ENCODE results near the gene GNAI1. TPM values are rescaled to one million over a fixed set of nuclear protein-coding genes. Genes with fewer than 3 reads are reported as not detected.

The GNAI1 gene
- total RNA-seq, 6 experiments from 2014 or later: 10.9 to 21.5 (median 16.5) TPM

DNA sequence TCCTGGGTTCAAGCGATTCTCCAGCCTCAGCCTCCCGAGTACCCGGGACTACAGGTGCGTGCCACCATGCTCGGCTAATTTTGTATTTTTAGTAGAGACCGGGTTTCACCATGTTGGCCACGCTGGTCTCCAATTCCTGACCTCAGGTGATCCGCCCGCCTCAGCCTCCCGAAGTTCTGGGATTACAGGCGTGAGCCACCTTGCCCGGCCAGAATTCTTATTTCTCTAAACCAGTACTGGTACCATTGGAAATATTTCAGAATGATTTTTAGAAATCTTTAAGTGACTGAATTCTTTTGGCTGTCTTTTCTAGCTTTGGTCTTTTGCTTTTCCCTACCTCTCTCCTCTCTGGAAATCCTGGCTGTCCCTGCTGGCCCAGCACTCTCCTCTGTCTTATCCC lies 2.8 kb downstream of the GNAI1 start:
- TF ChIP-seq POLR2A (IDR thresholded peaks at IDR 0.05): no peak
- TF ChIP-seq, protein P1, sequence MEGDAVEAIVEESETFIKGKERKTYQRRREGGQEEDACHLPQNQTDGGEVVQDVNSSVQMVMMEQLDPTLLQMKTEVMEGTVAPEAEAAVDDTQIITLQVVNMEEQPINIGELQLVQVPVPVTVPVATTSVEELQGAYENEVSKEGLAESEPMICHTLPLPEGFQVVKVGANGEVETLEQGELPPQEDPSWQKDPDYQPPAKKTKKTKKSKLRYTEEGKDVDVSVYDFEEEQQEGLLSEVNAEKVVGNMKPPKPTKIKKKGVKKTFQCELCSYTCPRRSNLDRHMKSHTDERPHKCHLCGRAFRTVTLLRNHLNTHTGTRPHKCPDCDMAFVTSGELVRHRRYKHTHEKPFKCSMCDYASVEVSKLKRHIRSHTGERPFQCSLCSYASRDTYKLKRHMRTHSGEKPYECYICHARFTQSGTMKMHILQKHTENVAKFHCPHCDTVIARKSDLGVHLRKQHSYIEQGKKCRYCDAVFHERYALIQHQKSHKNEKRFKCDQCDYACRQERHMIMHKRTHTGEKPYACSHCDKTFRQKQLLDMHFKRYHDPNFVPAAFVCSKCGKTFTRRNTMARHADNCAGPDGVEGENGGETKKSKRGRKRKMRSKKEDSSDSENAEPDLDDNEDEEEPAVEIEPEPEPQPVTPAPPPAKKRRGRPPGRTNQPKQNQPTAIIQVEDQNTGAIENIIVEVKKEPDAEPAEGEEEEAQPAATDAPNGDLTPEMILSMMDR (IDR thresholded peaks at IDR 0.05): no peak
- no peak for ATAC-seq
- no peak overlapping the region for H3K4me3 ChIP-seq
- 57% methylated on average over 6 of the region's 12 CpGs for WGBS (ENCODE audit: insufficient coverage, low coverage, low lambda C conversion rate, missing lambda C conversion rate)
- intact Hi-C loops (cut with DNase I): loop anchor here in 1 of 2 donors (10.0 kb wide), 1 partner anchor 247 kb away; no protein-coding TSS in a partner anchor
- H3K36me3 ChIP-seq: no peaks in the 10 kb centered on the region
- peak overlapping the region in 1 of 3 donors; percentile 5 for H3K27ac ChIP-seq
- no peak for DNase-seq
- H3K9me3 ChIP-seq: no peaks in the 10 kb centered on the region
- H3K27me3 ChIP-seq: no peaks in the 10 kb centered on the region
- H3K4me1 ChIP-seq: peaks cover 0 to 22% (median 10%) of the 10 kb centered on the region in 4 donors

DNA sequence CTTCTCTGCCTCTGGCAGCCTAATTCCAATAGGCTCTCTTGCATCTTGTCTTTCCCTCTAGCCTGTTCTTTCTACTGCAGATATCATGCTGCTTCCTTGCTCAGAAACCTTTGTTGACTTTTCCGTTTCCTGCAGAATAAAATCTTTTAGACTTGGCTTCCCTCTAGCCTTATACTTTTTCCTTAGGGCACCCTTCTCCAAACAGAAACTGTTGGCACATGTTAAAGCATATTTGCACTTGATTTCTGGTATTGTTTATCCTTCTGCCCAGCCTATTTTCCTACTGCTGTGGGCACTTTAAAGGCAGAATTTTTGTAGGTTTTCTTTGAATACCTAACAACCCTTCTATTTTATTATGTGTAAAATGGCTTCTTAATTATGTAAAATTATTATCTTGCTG lies 4.6 kb downstream of the GNAI1 start:
- Histone ChIP-seq H3K27ac (peak overlapping the region in 2 of 3 donors; percentile 3 to 41), H3K9me3 (no peaks in the 10 kb centered on the region), H3K4me3 (no peak overlapping the region), H3K36me3 (no peaks in the 10 kb centered on the region), H3K27me3 (no peaks in the 10 kb centered on the region), H3K4me1 (peaks cover 0 to 22% (median 10%) of the 10 kb centered on the region in 4 donors)
- no peak for DNase-seq
- ATAC-seq: peak in 2 of 4 donors; percentile 6 to 34
- 0% methylated on average over 1 of the region's 1 CpG for WGBS (ENCODE audit: insufficient coverage, low coverage, low lambda C conversion rate, missing lambda C conversion rate)
- intact Hi-C loops (cut with DNase I): loop anchor here in 1 of 2 donors (10.0 kb wide), 1 partner anchor 246 kb away; no protein-coding TSS in a partner anchor
- TF ChIP-seq POLR2A (IDR thresholded peaks at IDR 0.05): no peak
- TF ChIP-seq, protein P1 (IDR thresholded peaks at IDR 0.05): no peak

DNA sequence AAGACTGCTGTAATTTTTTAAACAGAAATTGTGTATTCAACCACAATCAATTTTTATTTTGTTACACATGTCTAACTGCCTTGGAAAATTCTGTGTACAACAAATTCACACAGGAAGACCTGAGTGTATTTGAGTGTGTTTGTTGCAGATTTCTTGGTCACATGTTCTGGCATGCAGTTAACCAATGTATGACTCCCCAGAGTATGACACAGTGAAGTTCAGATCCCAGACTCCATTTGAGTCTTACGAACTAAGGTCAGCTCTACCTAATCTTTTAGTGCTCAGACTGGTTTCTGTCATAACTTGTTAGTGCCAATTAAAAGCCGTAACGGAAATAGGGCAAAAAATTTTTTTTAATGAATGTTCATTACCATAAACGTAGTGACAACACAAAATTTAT lies 5.8 kb downstream of the GNAI1 start:
- intact Hi-C loops (cut with DNase I): no loop called here
- no peak overlapping the region for H3K27ac ChIP-seq
- no peaks in the 10 kb centered on the region for H3K9me3 ChIP-seq
- no peaks in the 10 kb centered on the region for H3K36me3 ChIP-seq
- H3K27me3 ChIP-seq: no peaks in the 10 kb centered on the region
- ATAC-seq: no peak
- no peak for DNase-seq
- TF ChIP-seq POLR2A (IDR thresholded peaks at IDR 0.05): no peak
- TF ChIP-seq, protein P1 (IDR thresholded peaks at IDR 0.05): no peak
- no peak overlapping the region for H3K4me3 ChIP-seq
- H3K4me1 ChIP-seq: peaks cover 0 to 22% (median 10%) of the 10 kb centered on the region in 4 donors
- WGBS (ENCODE audit: insufficient coverage, low coverage, low lambda C conversion rate, missing lambda C conversion rate): 88% methylated on average over 4 of the region's 4 CpGs

DNA sequence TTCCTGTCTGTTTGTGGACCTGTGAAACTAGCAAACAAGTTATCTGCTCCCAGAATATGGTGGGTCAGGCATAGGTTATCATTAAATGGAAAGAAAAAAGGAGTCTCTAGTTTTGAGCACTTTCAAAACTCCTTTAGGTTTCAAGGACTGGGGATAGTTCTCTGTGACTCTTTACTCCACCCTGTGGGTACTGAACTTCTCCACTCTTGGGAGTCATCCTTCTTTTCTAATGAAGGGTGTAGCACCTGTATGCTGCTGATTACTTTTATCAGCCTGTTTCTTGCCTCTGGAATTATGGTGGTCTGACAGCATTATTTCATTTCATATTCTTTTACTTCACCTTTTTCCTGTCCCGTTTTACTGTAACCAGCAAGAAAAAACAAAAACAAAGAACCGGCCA lies 6.7 kb downstream of the GNAI1 start:
- ATAC-seq: no peak
- no peak overlapping the region for H3K4me3 ChIP-seq
- TF ChIP-seq, protein P1 (IDR thresholded peaks at IDR 0.05): no peak
- no peak overlapping the region for H3K27ac ChIP-seq
- no peak for DNase-seq
- no peaks in the 10 kb centered on the region for H3K9me3 ChIP-seq
- H3K4me1 ChIP-seq: peaks cover 0 to 19% (median 9%) of the 10 kb centered on the region in 4 donors
- no peaks in the 10 kb centered on the region for H3K27me3 ChIP-seq
- WGBS (ENCODE audit: insufficient coverage, low coverage, low lambda C conversion rate, missing lambda C conversion rate): 77% methylated on average over 2 of the region's 2 CpGs
- no peaks in the 10 kb centered on the region for H3K36me3 ChIP-seq
- intact Hi-C loops (cut with DNase I): no loop called here

All from right lobe of liver (tissue), 6 donors.